VCaP (cell line): Measurements from ENCODE around the gene ZEB2.

Experiments used
- H3K27ac ChIP-seq: fragments of 450-650 bp; 2 replicates; pipeline ENCODE4 v1.5.1; 2017
- CTCF ChIP-seq: fragments of 450-650 bp; conservative IDR thresholded peaks from 2 replicates; pipeline ENCODE4 v1.5.1; 2017; ENCODE audit warnings: mild to moderate bottlenecking, moderate library complexity

The ZEB2 gene

GRCh38 chr2:144522176-144522896, 2.4 kb upstream of the ZEB2 start:
- H3K27ac ChIP-seq: no peak overlapping the region
- no peak for TF ChIP-seq CTCF

- TF ChIP-seq CTCF: no peak
- H3K27ac ChIP-seq: no peak overlapping the region
Measured at GRCh38 chr2:144521686-144522085, 1.8 kb upstream of the ZEB2 start.

GRCh38 chr2:144520756-144521487, 1.0 kb upstream of the ZEB2 start:
- no peak overlapping the region for H3K27ac ChIP-seq
- no peak for TF ChIP-seq CTCF

- TF ChIP-seq CTCF: no peak
- H3K27ac ChIP-seq: no peak overlapping the region
Measured at GRCh38 chr2:144519597-144519933, 354 bp downstream of the ZEB2 start.

- TF ChIP-seq CTCF: no peak
- H3K27ac ChIP-seq: no peak overlapping the region
Measured at GRCh38 chr2:144518748-144519596, 947 bp downstream of the ZEB2 start.

GRCh38 chr2:144517866-144518747, 1.8 kb downstream of the ZEB2 start:
- TF ChIP-seq CTCF: no peak
- no peak overlapping the region for H3K27ac ChIP-seq
